Endometrium (tissue), 2 donors: Measurements from ENCODE around the gene VCL.

Experiments
- FAIRE-seq: peaks from 2 replicates; lab custom pipeline; 2012; peaks lifted over from hg19 to GRCh38; lab: Jason Lieb, UNC
- donor health status: control.
- donor health status: control.

The VCL gene

GRCh38 chr10:74151879-74152722 lies 154.2 kb downstream of the VCL start:
- no peak for FAIRE-seq

GRCh38 chr10:74153123-74153522 lies 155.2 kb downstream of the VCL start:
- FAIRE-seq: no peak

- no peak for FAIRE-seq
Measured at GRCh38 chr10:74153676-74154075, 155.8 kb downstream of the VCL start.

- no peak for FAIRE-seq
Measured at GRCh38 chr10:74156919-74157289, 159.0 kb downstream of the VCL start.

GRCh38 chr10:74160013-74160412 lies 162.1 kb downstream of the VCL start:
- no peak for FAIRE-seq

GRCh38 chr10:74163319-74164068 lies 165.6 kb downstream of the VCL start:
- no peak for FAIRE-seq

- FAIRE-seq: no peak
Measured at GRCh38 chr10:74164716-74165529, 167.0 kb downstream of the VCL start.

GRCh38 chr10:74165530-74165901 lies 167.6 kb downstream of the VCL start:
- FAIRE-seq: no peak

GRCh38 chr10:74167443-74167842 lies 169.5 kb downstream of the VCL start:
- FAIRE-seq: no peak
